Large intestine (tissue), 12 donors: ENCODE measurements around the gene RGS9BP. TPM values are rescaled to one million over a fixed set of nuclear protein-coding genes. Genes with fewer than 3 reads are reported as not detected.
A peak's percentile ranks its signal among the peaks of the same experiment; 100 is the strongest.

ENCODE experiments used
- DNase-seq, 2 donors: peaks; one replicate each; pipeline versions ENCODE4 v3.0.0 to v3.0.0-alpha.2; 2013
- H3K27ac ChIP-seq: one replicate; pipeline ENCODE4 v1.5.1; 2013; ENCODE audit warnings: low read length
- H3K27me3 ChIP-seq: 2 replicates; pipeline ENCODE4 v1.6.1; 2013; ENCODE audit warnings: low read length; ENCODE audit not compliant: control insufficient read depth, insufficient read depth
- H3K36me3 ChIP-seq: 2 replicates; pipeline ENCODE4 v1.6.1; 2013; ENCODE audit warnings: low read length; ENCODE audit not compliant: control insufficient read depth, insufficient read depth
- H3K4me1 ChIP-seq: one replicate; pipeline ENCODE4 v1.6.1; 2013; ENCODE audit warnings: low read length; ENCODE audit not compliant: control insufficient read depth, insufficient read depth
- H3K4me3 ChIP-seq: one replicate; pipeline ENCODE4 v1.5.1; 2013; ENCODE audit warnings: low read length
- H3K9me3 ChIP-seq: one replicate; pipeline ENCODE4 v1.6.1; 2013; ENCODE audit warnings: mild to moderate bottlenecking, low read depth, low read length, moderate library complexity; ENCODE audit not compliant: control insufficient read depth
- WGBS: methylation state at CpG from one replicate; pipeline ENCODE4 v1.1.5; 2013; ENCODE audit warnings: low lambda C conversion rate; ENCODE audit not compliant: insufficient coverage; 5-methylcytosine and 5-hydroxymethylcytosine counted together
- long read RNA-seq, 11 donors: transcript quantifications; one replicate each; lab custom pipeline, GENCODE V29; 2026
- polyA plus RNA-seq: library from polyadenylated mRNA; unstranded; fragments of 120-200 nt; gene quantifications from one replicate; pipeline ENCODE4 v1.2.1, GENCODE V29; 2013

Gene RGS9BP
- 0.03 TPM for polyA plus RNA-seq
- long read RNA-seq, donor 1 = 0 reads
- long read RNA-seq, donor 2 = 0 reads
- long read RNA-seq, donor 3 = 0 reads
- long read RNA-seq, donor 4 = 0 reads
- long read RNA-seq, donor 5 = 0 reads
- long read RNA-seq, donor 6 = 0 reads
- long read RNA-seq, donor 7 = 0 reads
- long read RNA-seq, donor 8 = 0 reads
- long read RNA-seq, donor 9 = 0 reads
- long read RNA-seq, donor 10 = 0 reads
- long read RNA-seq, donor 11, partial matches to known transcripts = 0 of 2 reads
- long read RNA-seq, donor 11, other reads (novel, unspliced or antisense) = 0 of 2 reads

GRCh38 chr19:32675720-32676185, at the start of gene RGS9BP:
RGS9BP (plus strand) TSS chr19:32675848; CDS start chr19:32676264, 416 bp downstream.
- Histone ChIP-seq H3K36me3 (no peaks in the 10 kb centered on the region), H3K9me3 (peaks cover 12% of the 10 kb centered on the region), H3K4me1 (peaks cover 9% of the 10 kb centered on the region), H3K4me3 (peak within 1 kb of the TSS; percentile 64), H3K27ac (peak within 1 kb of the TSS; percentile 77), H3K27me3 (peaks cover 34% of the 10 kb centered on the region)
- WGBS = no CpG with 5 or more reads among the region's 53 CpGs
- no peak for DNase-seq

- Histone ChIP-seq H3K4me1 (no peaks in the 10 kb centered on the region), H3K4me3 (no peak overlapping the region), H3K9me3 (no peaks in the 10 kb centered on the region), H3K27ac (no peak overlapping the region), H3K36me3 (peaks cover 74% of the 10 kb centered on the region), H3K27me3 (no peaks in the 10 kb centered on the region)
- WGBS = 100% methylated on average over 2 of the region's 4 CpGs
- DNase-seq = no peak
These were observed 48.7 kb upstream of the RGS9BP start for GRCh38 chr19:32626969-32627368.

- H3K4me3 ChIP-seq = no peak overlapping the region
- no peak overlapping the region for H3K27ac ChIP-seq
- H3K36me3 ChIP-seq = peaks cover 70% of the 10 kb centered on the region
- no CpG with 5 or more reads among the region's 15 CpGs for WGBS
- no peaks in the 10 kb centered on the region for H3K27me3 ChIP-seq
- no peaks in the 10 kb centered on the region for H3K9me3 ChIP-seq
- no peaks in the 10 kb centered on the region for H3K4me1 ChIP-seq
- no peak for DNase-seq
These were observed 47.9 kb upstream of the RGS9BP start for GRCh38 chr19:32627714-32628270.

- H3K4me1 ChIP-seq = no peaks in the 10 kb centered on the region
- no peaks in the 10 kb centered on the region for H3K27me3 ChIP-seq
- no peaks in the 10 kb centered on the region for H3K9me3 ChIP-seq
- no peak overlapping the region for H3K27ac ChIP-seq
- no peak overlapping the region for H3K4me3 ChIP-seq
- WGBS = no CpG with 5 or more reads among the region's 14 CpGs
- no peak for DNase-seq
- H3K36me3 ChIP-seq = peaks cover 56% of the 10 kb centered on the region
These were observed 45.3 kb upstream of the RGS9BP start for GRCh38 chr19:32630338-32630737.

GRCh38 chr19:32631381-32631780, 44.3 kb upstream of the RGS9BP start:
- Histone ChIP-seq H3K9me3 (no peaks in the 10 kb centered on the region), H3K36me3 (peaks cover 59% of the 10 kb centered on the region)
- WGBS = no CpG with 5 or more reads among the region's 15 CpGs

GRCh38 chr19:32637480-32637879, 38.2 kb upstream of the RGS9BP start:
- no CpG with 5 or more reads among the region's 14 CpGs for WGBS
- peaks cover 2% of the 10 kb centered on the region for H3K9me3 ChIP-seq
- H3K27me3 ChIP-seq = no peaks in the 10 kb centered on the region
- DNase-seq = no peak
- H3K36me3 ChIP-seq = peaks cover 64% of the 10 kb centered on the region
- no peak overlapping the region for H3K27ac ChIP-seq
- no peak overlapping the region for H3K4me3 ChIP-seq
- no peaks in the 10 kb centered on the region for H3K4me1 ChIP-seq

More at GRCh38 chr19:32631381-32631780, 44.3 kb upstream of the RGS9BP start:
- Histone ChIP-seq H3K4me1 (no peaks in the 10 kb centered on the region), H3K27me3 (no peaks in the 10 kb centered on the region), H3K4me3 (no peak overlapping the region), H3K27ac (no peak overlapping the region)
- no peak for DNase-seq

GRCh38 chr19:32638625-32639024, 37.0 kb upstream of the RGS9BP start:
- no CpG with 5 or more reads among the region's 13 CpGs for WGBS
- no peak for DNase-seq
- no peaks in the 10 kb centered on the region for H3K27me3 ChIP-seq
- H3K4me1 ChIP-seq = no peaks in the 10 kb centered on the region
- no peak overlapping the region for H3K27ac ChIP-seq
- H3K4me3 ChIP-seq = no peak overlapping the region
- H3K36me3 ChIP-seq = peaks cover 71% of the 10 kb centered on the region
- H3K9me3 ChIP-seq = peaks cover 2% of the 10 kb centered on the region

- no peak for DNase-seq
- Histone ChIP-seq H3K4me1 (no peaks in the 10 kb centered on the region), H3K4me3 (no peak overlapping the region), H3K36me3 (peaks cover 72% of the 10 kb centered on the region), H3K27me3 (no peaks in the 10 kb centered on the region), H3K27ac (no peak overlapping the region), H3K9me3 (peaks cover 2% of the 10 kb centered on the region)
- WGBS = no CpG with 5 or more reads among the region's 12 CpGs
These were observed 32.9 kb upstream of the RGS9BP start for GRCh38 chr19:32642771-32643170.

GRCh38 chr19:32646556-32646955, 29.1 kb upstream of the RGS9BP start:
- Histone ChIP-seq H3K4me1 (peaks cover under 1% of the 10 kb centered on the region), H3K9me3 (no peaks in the 10 kb centered on the region), H3K36me3 (peaks cover 55% of the 10 kb centered on the region), H3K4me3 (no peak overlapping the region), H3K27me3 (no peaks in the 10 kb centered on the region), H3K27ac (no peak overlapping the region)
- WGBS = no CpG with 5 or more reads among the region's 6 CpGs
- DNase-seq = no peak

GRCh38 chr19:32647361-32647760, 28.3 kb upstream of the RGS9BP start:
- no peaks in the 10 kb centered on the region for H3K27me3 ChIP-seq
- H3K4me1 ChIP-seq = peaks cover 7% of the 10 kb centered on the region
- peaks cover 48% of the 10 kb centered on the region for H3K36me3 ChIP-seq
- no peak overlapping the region for H3K4me3 ChIP-seq
- no peak overlapping the region for H3K27ac ChIP-seq
- no peaks in the 10 kb centered on the region for H3K9me3 ChIP-seq
- WGBS = no CpG with 5 or more reads among the region's 8 CpGs
- no peak for DNase-seq
